Stimulated activated CD4-positive, alpha-beta T cell treated with anti-CD3 and anti-CD28 coated beads, Interleukin-2, amount 100 ng/mL, for 24 hours (primary cell): ENCODE measurements around the gene PCK1.

Experiments used
- DNase-seq, 2 donors: peaks; one replicate each; pipeline ENCODE4 v3.0.0-alpha.2; 2020

The PCK1 gene

DNA sequence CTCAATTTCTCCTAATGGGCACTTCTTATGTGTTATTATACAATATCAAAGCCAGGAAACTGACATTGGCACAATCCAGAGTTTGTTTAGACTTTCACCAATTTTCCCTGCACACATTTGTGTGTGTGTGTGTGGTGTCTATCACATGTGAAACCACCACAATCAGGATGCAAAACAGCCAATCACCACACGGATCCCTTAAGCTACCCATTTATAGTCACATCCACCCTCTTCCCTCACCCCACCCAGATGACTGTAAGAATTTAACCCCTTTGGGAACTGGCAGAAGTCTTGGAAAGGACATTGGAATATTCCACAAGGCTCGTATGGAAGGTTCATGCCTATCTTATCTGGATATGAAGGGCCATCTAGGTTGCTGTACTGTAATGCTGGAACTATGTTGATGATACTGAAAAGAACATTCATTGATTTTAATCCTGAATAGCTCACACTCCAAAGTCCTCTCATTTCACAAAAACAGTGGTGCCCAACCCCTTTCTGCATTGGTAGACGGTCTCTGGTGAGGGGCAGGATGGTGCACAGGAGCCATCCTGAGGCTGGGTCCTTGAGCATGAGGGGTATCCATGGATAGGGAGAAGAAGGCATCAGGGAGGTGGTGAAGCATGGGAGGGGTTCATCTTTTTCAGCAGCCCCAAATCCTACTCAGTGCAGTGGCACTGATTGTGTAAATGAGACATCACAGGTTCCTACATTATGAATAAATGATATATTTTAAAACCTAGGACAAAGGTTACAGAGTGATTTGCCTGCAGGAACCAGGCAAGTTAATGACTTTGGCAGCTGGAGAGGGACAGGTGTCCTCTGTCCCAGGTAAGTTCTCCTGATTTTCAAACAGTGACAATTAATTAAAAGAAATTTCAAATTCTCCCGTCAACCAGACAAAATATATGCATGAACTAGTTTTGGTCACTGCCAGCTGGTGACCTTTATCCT, 23.9 kb upstream of the PCK1 start:
- no peak for DNase-seq

DNA sequence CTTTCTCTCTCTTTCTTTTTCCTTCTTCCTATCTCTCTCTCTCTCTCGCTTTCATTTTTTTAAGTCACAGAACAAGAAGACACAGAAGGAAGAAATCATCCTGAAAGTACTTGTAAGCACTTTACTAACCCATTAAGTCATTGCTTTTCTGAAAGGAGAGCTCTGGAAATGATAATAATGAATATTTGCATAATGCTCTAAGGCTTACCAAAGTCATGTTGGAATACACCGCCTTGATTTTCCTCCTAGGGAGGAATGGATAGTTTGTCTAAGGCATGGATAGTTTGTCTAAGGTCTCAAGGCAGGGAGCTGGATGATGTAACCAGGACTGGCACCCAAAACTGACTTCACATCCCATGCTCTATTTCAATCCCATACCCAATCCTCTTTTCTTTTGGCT, 23.1 kb upstream of the PCK1 start:
- DNase-seq, result no peak

DNA sequence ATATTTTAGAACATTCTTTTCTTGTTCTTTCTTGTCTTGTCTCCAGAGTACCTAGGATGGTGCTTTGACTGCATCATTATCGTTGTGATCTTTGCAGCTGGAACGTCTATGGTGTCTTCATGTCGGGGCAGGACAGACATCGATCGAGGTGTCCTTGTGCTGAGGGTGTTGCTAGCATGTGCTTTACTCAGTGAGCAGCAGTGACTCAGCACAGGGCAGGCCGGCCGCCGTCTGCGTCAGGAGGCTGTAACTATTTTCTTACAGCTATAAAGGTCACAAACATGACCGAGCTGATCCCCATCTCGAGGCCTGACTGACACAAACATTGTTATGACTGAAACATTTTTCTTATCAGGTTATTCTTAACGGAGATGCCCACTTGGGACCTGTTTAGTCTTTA, 21.0 kb upstream of the PCK1 start:
- DNase-seq, result no peak

DNA sequence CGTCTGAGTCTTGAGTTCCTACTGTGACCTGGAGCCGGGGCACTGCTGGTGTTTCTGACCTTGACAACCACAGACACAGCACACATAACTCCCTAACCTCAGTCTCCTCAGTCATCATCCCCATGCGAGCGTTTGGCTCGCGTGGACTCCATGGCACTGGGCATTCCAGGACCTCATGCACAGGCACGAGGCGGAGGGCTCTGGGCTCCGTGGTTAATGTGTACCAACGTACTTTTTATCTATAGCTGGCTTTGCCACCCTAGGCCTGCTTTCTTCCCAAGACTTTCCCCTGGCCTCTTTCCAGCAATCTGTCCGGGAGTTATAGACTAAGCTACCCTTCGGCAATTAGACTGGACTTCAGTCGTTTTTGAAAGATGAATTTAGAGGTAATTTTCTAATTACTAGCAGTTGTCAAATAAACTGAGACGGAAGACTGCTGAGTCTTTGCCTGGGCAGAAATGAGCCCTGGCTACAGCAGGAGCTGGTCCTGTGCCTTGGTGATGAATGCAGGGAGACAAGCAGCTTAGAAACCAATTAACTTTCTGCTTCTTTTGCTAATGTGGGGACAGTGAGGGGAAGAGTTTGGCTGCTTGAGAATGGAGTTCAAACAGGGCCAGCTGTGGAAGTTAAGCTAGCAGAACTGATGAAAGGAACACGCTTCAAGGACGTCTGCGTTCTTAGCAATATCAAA, 19.9 kb upstream of the PCK1 start:
- no peak for DNase-seq

DNA sequence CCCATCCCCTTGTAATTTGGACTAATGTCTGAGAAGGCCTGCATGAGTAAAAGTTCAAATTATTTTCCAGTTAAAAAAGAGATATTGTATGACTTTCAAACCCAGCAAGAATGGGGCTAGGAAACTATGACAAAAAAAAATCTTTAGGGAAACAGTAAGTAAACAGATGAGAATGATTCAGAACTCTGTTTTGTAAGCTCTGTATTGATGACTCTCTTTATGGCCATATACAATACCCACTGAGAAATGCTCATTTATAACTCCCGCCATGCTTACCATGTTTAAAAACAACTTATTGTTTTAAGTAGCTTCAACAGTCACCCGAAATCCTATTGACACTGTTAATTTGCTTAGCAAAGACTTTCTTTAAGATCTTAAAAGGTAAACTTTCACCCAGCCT, 17.2 kb upstream of the PCK1 start:
- DNase-seq, result no peak

DNA sequence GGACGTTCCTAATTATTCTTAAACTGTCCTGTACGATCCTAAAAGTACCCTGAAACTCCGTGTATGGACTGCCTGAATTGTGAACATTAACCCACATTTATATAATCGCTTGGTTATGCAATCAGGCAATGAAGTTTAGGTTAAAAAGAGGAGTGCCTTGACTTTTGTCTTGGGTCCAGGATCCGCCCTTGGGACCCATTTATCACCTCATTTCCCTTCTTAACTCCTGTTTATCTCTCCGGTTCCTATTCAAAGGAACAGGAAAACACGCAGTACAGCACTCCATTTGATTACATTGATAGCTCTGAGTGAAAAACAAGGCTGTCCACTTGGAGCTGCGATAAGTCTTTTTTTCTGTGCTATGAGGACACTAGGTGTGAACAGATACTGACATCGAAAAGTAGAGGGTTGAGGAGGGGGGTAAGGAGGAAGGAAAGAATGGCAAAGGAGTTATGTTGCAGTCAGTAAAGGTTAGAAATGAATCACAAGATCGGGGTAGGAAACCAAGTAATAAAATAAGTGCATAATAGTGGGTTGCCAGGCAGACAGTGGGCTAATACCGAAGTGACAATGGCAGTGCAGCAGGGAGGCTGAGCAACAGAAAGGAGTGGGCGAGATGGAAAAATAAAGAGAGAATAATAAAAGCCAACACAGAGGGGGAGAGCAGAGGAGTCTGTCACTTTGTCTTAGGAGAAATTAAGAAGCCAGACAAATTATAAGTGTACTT, 15.9 kb upstream of the PCK1 start:
- DNase-seq, result no peak

DNA sequence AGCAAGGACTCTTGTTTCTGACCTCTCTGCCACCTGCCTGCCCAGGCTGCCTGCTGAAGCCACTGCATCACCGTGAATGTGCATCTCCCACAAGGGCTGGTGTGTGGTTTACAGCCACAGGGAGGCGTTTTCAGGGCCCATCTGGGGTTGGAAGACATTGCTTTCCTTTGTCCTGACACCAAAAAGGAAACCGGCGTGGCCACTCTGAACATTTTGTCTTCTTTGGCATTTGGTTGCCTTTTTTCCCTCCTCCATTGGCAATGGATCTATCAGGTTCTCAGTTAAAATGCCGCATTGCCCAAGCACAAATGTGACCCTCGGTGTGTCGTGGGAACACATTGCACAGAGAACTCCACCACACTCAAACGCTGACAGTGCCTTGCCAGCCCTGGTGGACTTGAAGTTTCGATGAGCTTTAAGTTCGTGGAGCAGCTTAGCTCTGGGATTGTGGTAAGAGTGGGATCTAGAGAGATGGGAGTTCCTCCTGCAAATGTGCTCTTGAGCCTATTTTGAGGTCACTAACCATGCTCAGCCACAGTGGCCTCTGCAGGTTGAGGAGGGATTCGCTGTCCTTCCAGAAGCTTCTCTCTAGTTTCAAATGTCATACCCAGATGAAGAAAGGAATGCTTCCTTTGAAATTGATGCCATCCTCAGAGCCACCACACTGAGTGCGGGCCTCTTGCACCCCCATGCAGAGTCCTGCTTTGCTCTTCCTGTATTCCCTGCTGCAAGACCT, 14.8 kb upstream of the PCK1 start:
- no peak for DNase-seq

DNA sequence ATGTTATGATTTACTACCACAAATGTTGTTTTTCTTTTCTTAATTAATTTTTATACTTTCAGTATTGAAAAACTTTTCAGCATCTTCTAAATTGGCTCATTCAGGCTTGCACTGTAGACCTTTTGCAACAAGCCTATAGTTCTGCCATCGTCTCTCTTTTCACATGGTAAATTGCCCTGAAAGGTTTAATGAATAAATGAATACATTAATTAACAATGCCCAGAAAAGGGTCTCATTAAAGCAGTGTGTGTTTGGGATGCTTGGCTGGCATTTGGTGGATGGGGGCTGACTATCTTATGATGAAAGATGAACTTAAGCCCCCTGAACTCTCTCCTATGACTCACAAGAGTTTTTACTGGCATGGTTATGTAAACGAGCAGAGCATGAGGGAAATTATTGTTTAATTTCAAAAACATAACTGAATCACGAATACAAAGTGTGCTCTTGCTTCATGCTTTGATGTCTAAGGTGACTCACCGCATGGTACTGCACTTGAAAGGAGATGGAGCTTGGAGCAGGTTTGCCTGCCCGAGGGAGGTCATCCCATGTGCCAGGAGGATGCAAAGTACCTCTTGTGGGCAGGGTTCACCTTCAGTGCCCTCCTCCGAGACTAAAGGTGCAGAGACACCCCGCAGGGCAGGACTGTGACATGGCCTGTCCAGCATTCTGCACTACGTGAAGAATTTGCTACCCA, 13.8 kb upstream of the PCK1 start:
- DNase-seq, result no peak

DNA sequence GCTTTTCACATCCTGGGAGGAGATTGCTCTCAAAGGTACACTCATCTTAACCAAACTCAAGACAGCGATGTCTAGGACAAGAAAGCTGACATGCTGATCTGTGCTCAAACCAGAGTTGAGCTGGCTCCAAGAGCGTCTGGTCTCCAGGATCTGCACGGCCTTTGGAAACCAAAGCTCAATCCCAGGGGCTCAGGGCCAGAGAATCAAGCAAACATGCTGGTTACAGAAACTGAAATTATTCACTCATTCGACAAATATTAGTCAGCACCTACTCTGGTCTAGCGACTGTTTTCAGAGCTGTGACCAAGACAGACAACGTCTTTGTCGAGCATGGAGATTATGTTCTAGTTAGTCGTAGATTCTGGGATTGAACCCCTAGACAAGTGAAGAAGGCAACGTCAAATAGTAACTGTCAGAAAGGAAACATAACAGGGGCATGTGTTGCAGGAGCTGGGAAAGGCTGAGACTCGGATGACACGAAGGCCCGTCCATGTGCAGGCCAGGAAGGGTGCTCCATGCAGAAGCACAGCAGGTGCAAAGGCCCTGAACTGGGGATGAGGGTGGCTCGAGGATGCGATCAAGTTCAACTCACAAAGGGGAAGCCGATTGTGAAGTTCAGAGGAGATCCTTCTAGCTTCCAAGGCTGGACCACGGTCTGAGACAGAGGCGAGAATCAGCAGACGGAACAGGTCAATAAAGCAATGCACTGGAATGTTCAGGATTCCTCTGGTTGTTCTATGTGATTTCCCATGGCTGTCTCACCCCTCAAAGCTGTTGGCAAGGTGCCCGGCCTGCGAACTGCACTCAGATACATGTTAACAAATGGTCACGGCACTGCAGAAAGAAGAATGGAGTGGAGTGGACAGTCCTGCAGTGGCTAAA, 12.5 kb upstream of the PCK1 start:
- DNase-seq, result no peak

DNA sequence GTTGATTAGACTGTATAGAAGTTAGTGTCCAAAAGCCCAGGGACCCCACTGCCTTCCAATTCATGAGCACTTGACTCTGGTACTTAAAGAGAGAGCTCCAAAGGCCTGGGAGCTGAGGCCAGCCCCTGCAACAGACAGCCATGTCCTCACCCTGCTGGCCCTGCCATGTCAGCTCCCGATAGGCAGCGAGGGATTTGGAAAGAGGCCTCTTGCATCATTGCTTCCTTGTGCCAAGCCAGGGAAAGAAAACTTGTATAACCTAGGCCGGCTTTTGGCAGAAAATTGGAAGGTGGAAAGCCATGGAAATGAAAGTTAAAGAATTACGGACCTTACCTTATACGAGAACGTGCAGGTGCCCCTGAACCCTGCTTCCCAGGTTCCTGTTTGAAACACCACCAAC, 8.4 kb upstream of the PCK1 start:
- DNase-seq, result no peak

DNA sequence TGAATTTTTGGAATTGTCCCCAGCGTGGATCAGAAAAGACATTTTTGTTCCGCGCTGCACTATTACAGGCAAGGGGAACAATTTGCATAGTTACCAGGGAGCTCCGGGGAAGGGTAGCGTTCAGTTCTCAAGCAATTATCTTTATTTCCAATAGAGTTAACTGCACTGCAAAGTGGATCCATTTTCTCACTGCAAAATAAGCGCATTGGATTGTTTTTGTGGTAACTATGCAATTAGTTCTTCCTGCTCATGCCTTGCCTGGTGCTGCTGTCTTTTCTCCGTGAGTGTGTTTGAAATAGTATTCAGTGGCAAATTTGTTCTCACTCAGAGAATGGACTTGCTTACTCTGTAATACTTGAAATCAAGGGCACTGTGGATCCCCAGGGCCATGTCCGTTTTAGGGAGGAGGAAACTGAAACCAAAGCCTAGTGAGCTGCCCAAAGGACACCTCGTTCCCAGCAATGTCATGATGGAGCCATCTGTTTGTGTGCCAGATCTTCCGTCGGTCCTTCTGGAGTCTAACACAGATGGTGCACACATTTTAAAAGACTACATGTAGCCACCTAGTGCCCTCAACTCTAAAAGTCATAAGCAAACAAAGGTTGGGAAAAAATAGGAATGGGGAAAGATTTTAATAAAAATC, 7.4 kb upstream of the PCK1 start:
- DNase-seq, result no peak

DNA sequence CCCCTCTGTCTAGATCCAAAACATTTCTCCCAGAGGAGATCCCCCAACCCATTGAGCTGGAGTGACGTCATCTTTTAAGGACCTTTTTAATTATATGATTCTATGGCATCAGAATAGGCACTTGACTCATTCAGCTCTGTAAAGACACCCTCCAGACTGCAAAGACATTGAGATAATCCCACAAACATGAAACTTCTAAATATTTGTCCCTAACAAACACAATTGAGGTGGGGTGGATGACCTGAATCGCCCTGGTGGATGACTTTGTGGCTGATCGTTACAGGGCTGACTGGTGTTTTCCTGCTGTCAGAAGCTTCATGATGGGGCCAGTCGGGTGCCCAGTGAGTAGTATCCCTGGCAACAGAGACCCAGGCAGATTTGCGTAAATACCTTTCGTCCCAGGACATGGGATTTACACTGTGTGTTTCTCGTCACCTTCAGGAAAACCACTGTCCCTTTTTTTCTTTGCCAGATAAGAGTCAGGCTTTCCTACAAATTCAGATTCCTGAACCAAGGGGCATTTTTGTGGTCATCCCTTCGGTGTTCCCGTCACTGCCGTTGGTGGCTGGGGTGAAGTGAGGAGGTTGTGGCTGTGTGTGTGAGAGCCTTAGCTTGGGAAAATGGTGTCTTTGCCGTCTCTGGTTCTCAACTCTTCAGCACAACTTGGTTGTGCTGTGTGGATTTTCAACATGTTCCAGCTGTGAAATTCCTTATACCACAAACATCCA, 5.3 kb upstream of the PCK1 start:
- no peak for DNase-seq

DNA sequence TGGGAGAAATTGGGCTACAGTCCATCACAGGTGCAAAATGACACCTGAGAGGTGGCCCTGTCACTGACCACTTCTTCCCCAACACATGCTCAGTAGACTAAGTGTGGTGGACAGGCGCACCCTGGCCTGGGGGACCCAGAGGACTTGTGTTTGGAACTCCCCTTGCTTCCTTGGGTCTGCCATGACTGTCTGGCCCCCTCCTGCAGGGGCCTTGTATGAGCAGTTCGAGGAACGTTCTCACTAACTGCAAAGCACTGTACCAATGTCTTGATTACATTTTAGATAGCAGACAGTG, 4.0 kb upstream of the PCK1 start:
- no peak for DNase-seq

DNA sequence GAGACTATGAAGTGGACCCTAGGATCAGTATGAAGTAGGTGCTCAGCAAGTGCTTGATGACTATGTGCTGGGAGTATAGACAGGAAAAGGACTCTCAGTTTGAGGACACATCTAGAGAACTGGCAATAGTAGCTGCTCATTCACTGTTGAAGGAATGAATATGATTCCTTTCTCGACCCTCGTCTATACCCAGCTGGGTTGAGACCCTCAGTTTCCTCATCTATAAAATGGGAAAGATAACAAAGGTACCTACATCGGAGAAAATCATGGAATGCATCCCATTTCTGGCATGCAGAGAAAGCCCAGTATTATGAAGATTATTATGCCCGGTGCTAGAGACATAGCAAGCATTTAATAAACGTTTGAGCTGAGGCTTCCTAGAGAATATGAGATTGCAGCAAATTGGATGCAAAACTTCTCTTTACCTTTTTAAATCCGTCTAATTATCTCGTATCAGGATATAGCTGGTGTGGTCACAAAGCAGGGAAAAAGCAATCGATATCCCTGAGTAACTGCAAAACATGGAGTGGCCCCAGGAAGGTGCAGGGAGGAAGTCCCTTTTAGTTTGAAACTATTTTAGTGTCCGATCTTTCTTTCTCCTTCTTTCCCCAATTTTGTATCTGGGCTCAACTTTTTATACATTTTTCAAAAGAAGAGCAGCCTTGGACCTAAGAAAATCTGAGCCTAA, 2.8 kb upstream of the PCK1 start:
- no peak for DNase-seq

DNA sequence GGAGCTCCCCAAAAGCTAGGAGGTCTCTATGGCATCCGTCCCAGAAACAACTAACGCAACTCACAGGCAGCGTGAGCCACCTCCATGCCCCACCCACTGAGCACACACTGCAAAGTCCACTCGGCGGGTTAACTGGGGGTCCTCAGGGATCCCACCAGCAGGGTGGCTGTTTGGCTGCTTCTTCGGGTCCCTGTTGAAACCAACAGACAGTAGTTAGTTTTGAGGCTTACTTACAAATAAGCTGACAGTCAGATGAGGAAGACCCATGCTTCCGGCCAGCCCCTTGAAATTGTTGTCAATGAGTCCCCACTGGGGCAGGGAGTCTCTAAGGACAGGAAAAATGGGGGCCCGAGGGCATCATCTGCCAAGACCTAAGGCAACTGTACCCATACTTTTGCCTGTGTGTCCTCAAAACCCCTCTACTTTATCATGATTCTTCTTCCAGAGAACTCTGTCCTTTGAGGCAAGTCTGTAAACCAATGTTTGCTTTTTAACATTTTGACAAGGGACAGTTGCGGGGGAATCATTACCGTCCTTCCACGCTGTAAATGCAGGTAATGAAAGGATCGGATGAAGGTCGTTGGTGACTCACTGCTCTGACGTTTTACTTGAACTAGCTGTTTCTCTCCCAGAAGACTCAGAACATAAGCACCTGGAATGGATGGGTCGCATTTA, 2.2 kb upstream of the PCK1 start:
- no peak for DNase-seq

DNA sequence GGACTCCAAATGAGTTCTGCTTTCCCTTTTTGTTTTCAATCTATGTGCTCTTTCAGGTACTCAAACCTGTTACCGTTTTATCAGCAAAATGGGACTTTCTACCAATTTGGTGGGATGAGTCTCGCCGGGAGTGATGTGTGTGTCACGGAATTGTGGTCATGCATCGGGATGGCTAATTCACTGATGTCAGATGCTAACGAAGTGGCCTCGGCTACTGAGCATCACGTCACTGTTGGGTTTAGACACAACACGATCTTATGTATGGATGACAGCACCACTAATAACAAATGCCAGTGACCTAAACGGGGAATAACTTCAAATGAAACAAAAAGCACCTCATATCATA, 1.6 kb upstream of the PCK1 start:
- DNase-seq, result no peak

DNA sequence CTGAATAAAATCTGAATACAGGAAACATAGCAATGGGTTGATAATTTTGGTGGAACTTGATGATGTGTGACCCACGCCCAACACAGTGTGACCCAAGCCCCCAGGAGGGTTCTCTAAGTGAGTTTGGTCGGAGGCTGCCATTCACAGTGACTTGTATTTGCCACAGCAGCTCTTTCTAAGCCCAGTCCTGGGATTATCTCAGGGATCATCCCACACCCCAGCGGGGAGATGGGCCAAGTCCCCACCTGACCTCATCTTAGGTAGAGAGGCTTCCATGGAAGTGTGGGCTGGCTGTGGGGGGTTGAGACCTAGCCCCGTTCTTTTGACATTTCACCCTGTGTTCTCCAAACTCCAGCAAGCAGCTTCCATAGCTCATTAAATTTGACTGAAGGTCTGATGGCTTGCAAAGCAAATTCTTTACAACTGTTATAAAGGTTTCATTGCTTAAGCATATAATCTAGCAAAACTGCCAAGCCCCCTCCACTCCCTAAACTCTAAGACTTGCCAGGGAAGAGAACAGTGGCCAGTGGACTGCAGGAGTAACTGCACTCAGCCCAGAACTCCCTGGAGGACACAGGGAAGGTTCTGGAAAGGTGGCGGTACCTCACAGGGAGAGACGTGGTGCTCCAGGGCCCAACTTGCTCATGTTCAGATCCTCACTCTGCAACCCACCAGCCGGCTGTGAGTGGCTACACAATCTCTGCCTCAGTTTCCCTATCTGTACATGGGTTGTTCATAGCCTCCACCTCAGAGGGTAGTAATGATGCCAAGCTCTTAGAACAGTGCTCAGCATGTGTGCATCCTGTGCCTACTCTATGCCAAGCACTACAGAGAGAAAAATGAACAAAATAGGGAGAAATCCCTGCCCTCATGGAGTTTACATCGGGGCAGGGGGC, 1.0 kb upstream of the PCK1 start:
- no peak for DNase-seq
